Activated B cell treated with CpG ODN at 0.5 μM for 24 hours (primary cell): ENCODE results near the gene ZNF462. TPM values are rescaled to one million over a fixed set of nuclear protein-coding genes. Genes with fewer than 3 reads are reported as not detected.

Experiments used
- ATAC-seq: fragments of 200-7000 bp; cut with Tn5 transposase; one replicate; pipeline ENCODE4 v1.10.0; 2021; ENCODE audit warnings: low read depth, mild to moderate bottlenecking, moderate library complexity
- CTCF ChIA-PET: fragments of 350-600 bp; sonication (Branson Sonifier 250); formaldehyde crosslinking; loops from one replicate; lab custom pipeline; 2021; ENCODE audit warnings: antibody characterized with exemption; lab: Charles Lee
- POLR2A ChIA-PET: fragments of 350-600 bp; sonication (Branson Sonifier 250); formaldehyde crosslinking; loops from one replicate; lab custom pipeline; 2021; ENCODE audit warnings: antibody characterized with exemption; lab: Charles Lee
- DNase-seq: peaks from one replicate; pipeline ENCODE4 v3.0.0; 2022
- H3K27ac Mint-ChIP-seq: one replicate; pipeline ENCODE4 v1.8.0; 2020; ENCODE audit warnings: mixed read lengths
- H3K27me3 Mint-ChIP-seq: one replicate; pipeline ENCODE4 v1.8.0; 2021; ENCODE audit warnings: mixed read lengths
- H3K36me3 Mint-ChIP-seq: one replicate; pipeline ENCODE4 v1.8.0; 2021; ENCODE audit warnings: low read depth, mixed read lengths
- H3K4me1 Mint-ChIP-seq: one replicate; pipeline ENCODE4 v1.8.0; 2021; ENCODE audit warnings: mixed read lengths
- H3K4me3 Mint-ChIP-seq: one replicate; pipeline ENCODE4 v1.8.0; 2020; ENCODE audit warnings: mild to moderate bottlenecking, mixed read lengths
- H3K9me3 Mint-ChIP-seq: one replicate; pipeline ENCODE4 v1.8.0; 2020; ENCODE audit warnings: mixed read lengths
- intact Hi-C: fragments of 100-400 bp; cut with micrococcal nuclease; formaldehyde crosslinking; loops from one replicate; pipeline ENCODE4 v1.15.1; 2024
- total RNA-seq: library from RNA; stranded (reverse); gene quantifications from 2 replicates; pipeline ENCODE4 v1.2.3, GENCODE V29; 2022
- TF ChIP-seq, protein P1 (sequence below): fragments of 200-600 bp; IDR thresholded peaks from one replicate; pipeline ENCODE4 v1.8.0; 2022; ENCODE audit warnings: antibody characterized with exemption, mild to moderate bottlenecking

ZNF462 gene
- total RNA-seq, 1 donor from 2014 or later: not detected

DNA sequence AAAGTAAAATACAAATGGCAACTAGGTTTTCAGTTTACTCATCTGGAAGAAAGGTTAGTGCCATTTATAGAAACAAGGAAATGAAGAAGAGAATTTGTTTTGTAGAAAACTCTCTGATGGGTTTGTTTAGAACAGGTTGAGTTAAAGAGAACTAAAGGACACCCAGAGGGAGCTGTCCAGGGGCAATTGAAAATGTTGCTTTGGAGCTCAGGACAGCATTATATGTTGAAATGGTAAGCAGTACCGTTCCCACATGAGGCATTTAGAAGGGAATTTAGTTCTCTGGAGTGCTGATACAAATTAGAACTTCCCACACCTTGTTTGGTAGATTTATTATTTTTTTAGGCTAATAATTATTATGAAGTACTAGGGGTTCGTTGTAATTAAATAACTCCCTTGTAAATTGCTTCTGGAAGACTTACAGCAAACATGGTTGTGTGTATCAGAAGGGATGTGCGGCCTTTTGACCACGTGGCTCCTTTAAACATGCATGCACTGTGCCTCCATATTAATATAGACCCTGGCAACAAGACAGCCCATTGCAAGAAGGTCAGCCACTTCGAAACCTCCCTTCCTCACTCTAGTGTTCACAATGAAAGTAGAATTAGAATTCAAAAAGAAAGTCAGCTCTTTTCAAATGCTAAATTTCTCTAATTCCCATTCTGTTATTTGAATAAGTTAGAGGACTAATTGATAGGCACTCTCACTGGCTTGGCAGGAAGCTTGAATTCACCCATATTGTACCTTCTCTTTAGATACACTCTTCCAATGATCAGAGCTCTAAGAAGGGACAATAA, 71.7 kb downstream of the ZNF462 start:
- TF ChIP-seq, protein P1, sequence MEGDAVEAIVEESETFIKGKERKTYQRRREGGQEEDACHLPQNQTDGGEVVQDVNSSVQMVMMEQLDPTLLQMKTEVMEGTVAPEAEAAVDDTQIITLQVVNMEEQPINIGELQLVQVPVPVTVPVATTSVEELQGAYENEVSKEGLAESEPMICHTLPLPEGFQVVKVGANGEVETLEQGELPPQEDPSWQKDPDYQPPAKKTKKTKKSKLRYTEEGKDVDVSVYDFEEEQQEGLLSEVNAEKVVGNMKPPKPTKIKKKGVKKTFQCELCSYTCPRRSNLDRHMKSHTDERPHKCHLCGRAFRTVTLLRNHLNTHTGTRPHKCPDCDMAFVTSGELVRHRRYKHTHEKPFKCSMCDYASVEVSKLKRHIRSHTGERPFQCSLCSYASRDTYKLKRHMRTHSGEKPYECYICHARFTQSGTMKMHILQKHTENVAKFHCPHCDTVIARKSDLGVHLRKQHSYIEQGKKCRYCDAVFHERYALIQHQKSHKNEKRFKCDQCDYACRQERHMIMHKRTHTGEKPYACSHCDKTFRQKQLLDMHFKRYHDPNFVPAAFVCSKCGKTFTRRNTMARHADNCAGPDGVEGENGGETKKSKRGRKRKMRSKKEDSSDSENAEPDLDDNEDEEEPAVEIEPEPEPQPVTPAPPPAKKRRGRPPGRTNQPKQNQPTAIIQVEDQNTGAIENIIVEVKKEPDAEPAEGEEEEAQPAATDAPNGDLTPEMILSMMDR: no peak
- DNase-seq: no peak
- intact Hi-C loops: no loop called here
- Mint-ChIP-seq H3K27me3 (peaks cover 3% of the 10 kb centered on the region), H3K4me1 (no peaks in the 10 kb centered on the region), H3K4me3 (no peak overlapping the region), H3K27ac (no peak overlapping the region), H3K36me3 (no peaks in the 10 kb centered on the region), H3K9me3 (no peaks in the 10 kb centered on the region)
- ChIA-PET POLR2A (no interaction called here), CTCF (no interaction called here)
- ATAC-seq: no peak

DNA sequence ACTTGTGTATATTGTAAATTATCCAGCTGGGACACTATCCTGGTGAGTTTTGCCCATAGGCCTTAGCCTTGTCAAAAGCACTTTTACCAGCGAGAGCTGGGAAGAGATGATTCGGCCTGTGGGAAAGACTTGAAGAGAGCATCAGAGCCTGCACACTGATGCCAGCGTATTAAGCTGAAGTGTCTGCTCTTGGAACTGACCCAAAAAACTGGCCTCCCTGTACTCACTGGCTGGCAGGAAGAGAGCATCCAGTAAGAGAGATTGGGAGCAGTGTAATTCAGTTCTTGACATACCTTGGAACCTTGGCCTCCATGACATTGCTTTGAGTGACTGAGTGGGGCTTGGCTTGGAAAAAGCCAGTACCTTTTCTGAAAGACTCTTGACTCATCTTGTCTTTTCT, 73.7 kb downstream of the ZNF462 start:
- no peaks in the 10 kb centered on the region for H3K36me3 Mint-ChIP-seq
- intact Hi-C loops: no loop called here
- H3K27ac Mint-ChIP-seq: no peak overlapping the region
- ATAC-seq: no peak
- CTCF ChIA-PET: no interaction called here
- no peaks in the 10 kb centered on the region for H3K9me3 Mint-ChIP-seq
- POLR2A ChIA-PET: no interaction called here
- no peak for DNase-seq
- TF ChIP-seq, protein P1: no peak
- H3K4me3 Mint-ChIP-seq: no peak overlapping the region
- no peaks in the 10 kb centered on the region for H3K4me1 Mint-ChIP-seq
- H3K27me3 Mint-ChIP-seq: peaks cover 3% of the 10 kb centered on the region

DNA sequence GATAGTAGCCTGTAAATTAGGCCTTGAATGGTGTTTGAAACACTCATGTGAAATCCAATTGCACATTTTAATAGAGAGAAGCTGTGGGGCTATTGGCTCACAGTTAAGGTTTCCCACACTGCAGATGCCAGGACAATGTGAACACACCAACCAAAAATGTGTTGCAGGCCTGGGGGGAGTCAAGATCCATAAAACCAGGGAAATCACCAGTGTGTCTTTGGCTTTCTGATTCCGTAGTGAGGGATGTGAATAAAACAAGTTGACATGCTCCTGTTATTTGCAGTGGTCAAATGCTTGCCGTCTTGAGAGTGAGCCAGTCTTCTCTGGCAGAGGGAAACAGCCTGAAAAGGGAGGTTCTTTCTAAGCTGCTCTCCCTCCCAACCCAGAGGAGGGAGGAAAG, 79.0 kb downstream of the ZNF462 start:
- Mint-ChIP-seq H3K4me3 (no peak overlapping the region), H3K9me3 (no peaks in the 10 kb centered on the region), H3K4me1 (no peaks in the 10 kb centered on the region), H3K27ac (no peak overlapping the region), H3K36me3 (no peaks in the 10 kb centered on the region), H3K27me3 (peaks cover 3% of the 10 kb centered on the region)
- DNase-seq (no peak), ATAC-seq (no peak)
- POLR2A ChIA-PET: interaction anchor here (0.6 kb wide), 1 partner anchor 9 kb away, joined by 3 read pairs; no protein-coding TSS in a partner anchor
- CTCF ChIA-PET: no interaction called here
- TF ChIP-seq, protein P1: no peak
- intact Hi-C loops: no loop called here

DNA sequence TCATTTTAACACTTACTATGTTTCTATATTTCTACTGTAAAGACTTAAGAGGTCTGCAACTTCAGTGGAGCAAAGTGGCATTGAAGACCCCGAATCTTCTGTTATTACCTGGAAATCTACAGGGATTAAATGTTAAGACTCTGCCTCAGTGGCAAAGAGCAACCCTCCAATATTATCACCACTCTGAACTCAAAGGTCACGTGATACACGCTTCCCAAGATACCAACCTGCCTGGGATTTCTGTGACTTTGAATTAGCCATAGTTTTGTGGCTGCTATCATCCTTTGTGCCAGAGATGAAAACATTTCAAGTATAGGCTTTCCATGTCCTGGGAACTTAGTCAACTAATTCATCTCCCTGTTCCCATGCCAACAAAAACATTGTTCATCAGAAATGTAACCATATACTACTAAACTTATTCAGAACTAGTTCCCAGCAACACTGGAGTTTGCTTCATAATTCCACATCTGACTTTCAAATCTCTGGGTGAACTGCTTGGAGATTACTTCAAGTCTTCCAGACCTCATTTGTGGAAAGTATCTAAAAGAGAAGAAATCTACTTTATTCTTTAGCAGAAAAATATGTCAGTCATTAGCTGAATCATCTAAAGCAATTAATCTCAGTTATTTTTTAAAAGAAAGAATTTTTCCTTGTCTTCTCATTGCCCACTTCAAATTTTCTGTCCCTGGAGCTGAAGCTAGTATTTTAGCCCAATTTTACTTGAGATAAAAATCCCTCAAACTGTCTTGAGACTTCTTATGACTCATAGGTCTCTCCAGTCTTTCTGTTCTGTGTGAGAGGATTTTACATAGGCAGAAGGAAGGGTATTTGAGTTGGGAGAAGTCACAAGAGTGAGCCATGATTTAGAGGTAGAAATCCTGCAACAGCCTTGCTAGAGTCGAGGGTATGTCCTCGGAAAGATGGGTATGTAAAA, 83.0 kb downstream of the ZNF462 start:
- ChIA-PET CTCF (no interaction called here), POLR2A (interaction anchor here (0.6 kb wide), 1 partner anchor 261 kb away, joined by 3 read pairs; no protein-coding TSS in a partner anchor)
- H3K4me1 Mint-ChIP-seq: no peaks in the 10 kb centered on the region
- DNase-seq: no peak
- no peak overlapping the region for H3K4me3 Mint-ChIP-seq
- no peak for ATAC-seq
- H3K9me3 Mint-ChIP-seq: no peaks in the 10 kb centered on the region
- H3K27ac Mint-ChIP-seq: no peak overlapping the region
- H3K36me3 Mint-ChIP-seq: no peaks in the 10 kb centered on the region
- TF ChIP-seq, protein P1: no peak
- no peaks in the 10 kb centered on the region for H3K27me3 Mint-ChIP-seq
- intact Hi-C loops: no loop called here
